PC-9 (cell line): ENCODE results near the gene ANKRD33.

ENCODE experiments used
- EZH2 ChIP-seq: fragments of 200-600 bp; sonication (generic); IDR thresholded peaks from 2 replicates; pipeline ENCODE4 v1.8.0; 2017; ENCODE audit warnings: antibody characterized with exemption, low read depth
- TF ChIP-seq, protein P1 (sequence below): fragments of 200-600 bp; sonication (generic); conservative IDR thresholded peaks from 2 replicates; pipeline ENCODE4 v1.6.1; 2017; ENCODE audit warnings: mixed run types, antibody characterized with exemption, mild to moderate bottlenecking, moderate library complexity

DNA sequence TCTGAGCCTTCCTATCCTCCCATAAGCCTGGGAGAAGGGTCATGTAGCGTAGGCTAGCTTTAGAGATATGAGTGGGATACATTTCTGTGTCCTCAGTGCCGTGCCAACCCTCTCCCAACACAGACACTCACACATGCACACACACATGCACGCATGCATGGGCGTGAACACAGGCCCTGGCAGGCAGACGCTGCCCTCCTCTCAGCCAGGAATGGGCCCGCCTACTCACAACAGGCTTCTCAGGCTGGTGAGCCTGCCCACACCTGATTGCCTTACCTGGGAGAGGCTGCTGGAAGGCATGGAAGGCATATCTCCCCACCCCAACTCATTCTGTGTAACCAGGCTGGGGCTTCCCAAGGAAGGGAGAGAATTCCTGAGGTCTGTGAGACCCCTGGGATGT lies 50.8 kb downstream of the ANKRD33 start:
- TF ChIP-seq, protein P1, sequence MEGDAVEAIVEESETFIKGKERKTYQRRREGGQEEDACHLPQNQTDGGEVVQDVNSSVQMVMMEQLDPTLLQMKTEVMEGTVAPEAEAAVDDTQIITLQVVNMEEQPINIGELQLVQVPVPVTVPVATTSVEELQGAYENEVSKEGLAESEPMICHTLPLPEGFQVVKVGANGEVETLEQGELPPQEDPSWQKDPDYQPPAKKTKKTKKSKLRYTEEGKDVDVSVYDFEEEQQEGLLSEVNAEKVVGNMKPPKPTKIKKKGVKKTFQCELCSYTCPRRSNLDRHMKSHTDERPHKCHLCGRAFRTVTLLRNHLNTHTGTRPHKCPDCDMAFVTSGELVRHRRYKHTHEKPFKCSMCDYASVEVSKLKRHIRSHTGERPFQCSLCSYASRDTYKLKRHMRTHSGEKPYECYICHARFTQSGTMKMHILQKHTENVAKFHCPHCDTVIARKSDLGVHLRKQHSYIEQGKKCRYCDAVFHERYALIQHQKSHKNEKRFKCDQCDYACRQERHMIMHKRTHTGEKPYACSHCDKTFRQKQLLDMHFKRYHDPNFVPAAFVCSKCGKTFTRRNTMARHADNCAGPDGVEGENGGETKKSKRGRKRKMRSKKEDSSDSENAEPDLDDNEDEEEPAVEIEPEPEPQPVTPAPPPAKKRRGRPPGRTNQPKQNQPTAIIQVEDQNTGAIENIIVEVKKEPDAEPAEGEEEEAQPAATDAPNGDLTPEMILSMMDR: no peak
- no peak for TF ChIP-seq EZH2
